Measurements from ENCODE around the gene MSI2.

MSI2 gene

GRCh38 chr17:57512258-57512657 is 255.9 kb downstream of the MSI2 start:
- H3K36me3 ChIP-seq (replicated peaks), result no peaks in the 10 kb centered on the region
- DNase-seq (ENCODE audit: low spot score in 2 of 2), result no peak
- no peaks in the 10 kb centered on the region for H3K9me3 ChIP-seq
- no peaks in the 10 kb centered on the region for H3K27me3 ChIP-seq (ENCODE audit: low read depth)
- H3K4me3 ChIP-seq, result no peak overlapping the region
- in situ Hi-C loops (cut with MboI; ENCODE audit: low sequenced_read_pairs), result no loop called here
- H3K4me1 ChIP-seq, result peaks cover 9% of the 10 kb centered on the region

- Histone ChIP-seq H3K4me1 (peaks cover 9% of the 10 kb centered on the region), H3K4me3 (no peak overlapping the region), H3K9me3 (no peaks in the 10 kb centered on the region), H3K36me3 (replicated peaks) (no peaks in the 10 kb centered on the region), H3K27me3 (ENCODE audit: low read depth) (no peaks in the 10 kb centered on the region)
- in situ Hi-C loops (cut with MboI; ENCODE audit: low sequenced_read_pairs), result no loop called here
- DNase-seq (ENCODE audit: low spot score in 2 of 2), result no peak
Measured at GRCh38 chr17:57512691-57513090, 256.4 kb downstream of the MSI2 start.

GRCh38 chr17:57513569-57513968 is 257.2 kb downstream of the MSI2 start:
- H3K4me3 ChIP-seq, result no peak overlapping the region
- H3K27me3 ChIP-seq (ENCODE audit: low read depth), result no peaks in the 10 kb centered on the region
- DNase-seq (ENCODE audit: low spot score in 2 of 2), result peak in 1 of 2 experiments; percentile 10
- H3K4me1 ChIP-seq, result peaks cover 9% of the 10 kb centered on the region
- in situ Hi-C loops (cut with MboI; ENCODE audit: low sequenced_read_pairs), result no loop called here
- H3K9me3 ChIP-seq, result no peaks in the 10 kb centered on the region
- H3K36me3 ChIP-seq (replicated peaks), result no peaks in the 10 kb centered on the region

- H3K9me3 ChIP-seq, result no peaks in the 10 kb centered on the region
- in situ Hi-C loops (cut with MboI; ENCODE audit: low sequenced_read_pairs), result no loop called here
- no peak for DNase-seq (ENCODE audit: low spot score in 2 of 2)
- H3K27me3 ChIP-seq (ENCODE audit: low read depth), result no peaks in the 10 kb centered on the region
- no peak overlapping the region for H3K4me3 ChIP-seq
- no peaks in the 10 kb centered on the region for H3K36me3 ChIP-seq (replicated peaks)
- peaks cover 9% of the 10 kb centered on the region for H3K4me1 ChIP-seq
Measured at GRCh38 chr17:57514614-57515013, 258.3 kb downstream of the MSI2 start.

- no peak for DNase-seq (ENCODE audit: low spot score in 2 of 2)
- H3K36me3 ChIP-seq (replicated peaks), result no peaks in the 10 kb centered on the region
- peaks cover 9% of the 10 kb centered on the region for H3K4me1 ChIP-seq
- in situ Hi-C loops (cut with MboI; ENCODE audit: low sequenced_read_pairs), result no loop called here
- no peaks in the 10 kb centered on the region for H3K9me3 ChIP-seq
- H3K4me3 ChIP-seq, result no peak overlapping the region
- no peaks in the 10 kb centered on the region for H3K27me3 ChIP-seq (ENCODE audit: low read depth)
Measured at GRCh38 chr17:57515662-57516211, 259.4 kb downstream of the MSI2 start.

- in situ Hi-C loops (cut with MboI; ENCODE audit: low sequenced_read_pairs), result no loop called here
- Histone ChIP-seq H3K4me1 (peaks cover 9% of the 10 kb centered on the region), H3K27me3 (ENCODE audit: low read depth) (no peaks in the 10 kb centered on the region), H3K4me3 (no peak overlapping the region), H3K9me3 (no peaks in the 10 kb centered on the region), H3K36me3 (replicated peaks) (no peaks in the 10 kb centered on the region)
- DNase-seq (ENCODE audit: low spot score in 2 of 2), result no peak
Measured at GRCh38 chr17:57516290-57517230, 260.2 kb downstream of the MSI2 start.

GRCh38 chr17:57517273-57517631 is 260.9 kb downstream of the MSI2 start:
- no peaks in the 10 kb centered on the region for H3K36me3 ChIP-seq (replicated peaks)
- DNase-seq (ENCODE audit: low spot score in 2 of 2), result no peak
- no peaks in the 10 kb centered on the region for H3K9me3 ChIP-seq
- no peak overlapping the region for H3K4me3 ChIP-seq
- no peaks in the 10 kb centered on the region for H3K27me3 ChIP-seq (ENCODE audit: low read depth)
- H3K4me1 ChIP-seq, result peaks cover 9% of the 10 kb centered on the region
- in situ Hi-C loops (cut with MboI; ENCODE audit: low sequenced_read_pairs), result no loop called here

- peaks cover 9% of the 10 kb centered on the region for H3K4me1 ChIP-seq
- no peak for DNase-seq (ENCODE audit: low spot score in 2 of 2)
- no peak overlapping the region for H3K4me3 ChIP-seq
- no peaks in the 10 kb centered on the region for H3K36me3 ChIP-seq (replicated peaks)
- in situ Hi-C loops (cut with MboI; ENCODE audit: low sequenced_read_pairs), result no loop called here
- H3K9me3 ChIP-seq, result no peaks in the 10 kb centered on the region
- H3K27me3 ChIP-seq (ENCODE audit: low read depth), result no peaks in the 10 kb centered on the region
Measured at GRCh38 chr17:57517632-57518456, 261.5 kb downstream of the MSI2 start.

GRCh38 chr17:57518587-57519581 is 262.6 kb downstream of the MSI2 start:
- in situ Hi-C loops (cut with MboI; ENCODE audit: low sequenced_read_pairs), result no loop called here
- Histone ChIP-seq H3K4me3 (no peak overlapping the region), H3K4me1 (peaks cover 5% of the 10 kb centered on the region), H3K36me3 (replicated peaks) (no peaks in the 10 kb centered on the region), H3K9me3 (no peaks in the 10 kb centered on the region), H3K27me3 (ENCODE audit: low read depth) (no peaks in the 10 kb centered on the region)
- no peak for DNase-seq (ENCODE audit: low spot score in 2 of 2)

- Histone ChIP-seq H3K36me3 (replicated peaks) (no peaks in the 10 kb centered on the region), H3K4me1 (0 out of 2 replicates have a peak, but pooled peaks cover 2% of the 10 kb centered on the region), H3K9me3 (no peaks in the 10 kb centered on the region), H3K4me3 (no peak overlapping the region), H3K27me3 (ENCODE audit: low read depth) (no peaks in the 10 kb centered on the region)
- in situ Hi-C loops (cut with MboI; ENCODE audit: low sequenced_read_pairs), result no loop called here
- no peak for DNase-seq (ENCODE audit: low spot score in 2 of 2)
Measured at GRCh38 chr17:57519800-57520199, 263.5 kb downstream of the MSI2 start.

- no peaks in the 10 kb centered on the region for H3K9me3 ChIP-seq
- in situ Hi-C loops (cut with MboI; ENCODE audit: low sequenced_read_pairs), result no loop called here
- 0 out of 2 replicates have a peak, but pooled peaks cover 2% of the 10 kb centered on the region for H3K36me3 ChIP-seq (replicated peaks)
- no peaks in the 10 kb centered on the region for H3K27me3 ChIP-seq (ENCODE audit: low read depth)
- H3K4me1 ChIP-seq, result peaks cover 19% of the 10 kb centered on the region
- no peak overlapping the region for H3K4me3 ChIP-seq
- DNase-seq (ENCODE audit: low spot score in 2 of 2), result no peak
Measured at GRCh38 chr17:57521606-57522005, 265.3 kb downstream of the MSI2 start.

- DNase-seq (ENCODE audit: low spot score in 2 of 2), result no peak
- in situ Hi-C loops (cut with MboI; ENCODE audit: low sequenced_read_pairs), result no loop called here
Measured at GRCh38 chr17:57522042-57523005, 266.0 kb downstream of the MSI2 start.

More at GRCh38 chr17:57522042-57523005, 266.0 kb downstream of the MSI2 start:
- Histone ChIP-seq H3K9me3 (no peaks in the 10 kb centered on the region), H3K36me3 (replicated peaks) (0 out of 2 replicates have a peak, but pooled peaks cover 2% of the 10 kb centered on the region), H3K27me3 (ENCODE audit: low read depth) (no peaks in the 10 kb centered on the region), H3K4me3 (no peak overlapping the region), H3K4me1 (peaks cover 24% of the 10 kb centered on the region)
